NCI-H1105 (cell line): Measurements from ENCODE around the gene HOXD3.
A peak's percentile ranks its signal among the peaks of the same experiment; 100 is the strongest.

ENCODE experiments used
- DNase-seq: peaks from one replicate; lab custom pipeline; 2025; lab: John Stamatoyannopoulos, UW

The HOXD3 gene

DNA sequence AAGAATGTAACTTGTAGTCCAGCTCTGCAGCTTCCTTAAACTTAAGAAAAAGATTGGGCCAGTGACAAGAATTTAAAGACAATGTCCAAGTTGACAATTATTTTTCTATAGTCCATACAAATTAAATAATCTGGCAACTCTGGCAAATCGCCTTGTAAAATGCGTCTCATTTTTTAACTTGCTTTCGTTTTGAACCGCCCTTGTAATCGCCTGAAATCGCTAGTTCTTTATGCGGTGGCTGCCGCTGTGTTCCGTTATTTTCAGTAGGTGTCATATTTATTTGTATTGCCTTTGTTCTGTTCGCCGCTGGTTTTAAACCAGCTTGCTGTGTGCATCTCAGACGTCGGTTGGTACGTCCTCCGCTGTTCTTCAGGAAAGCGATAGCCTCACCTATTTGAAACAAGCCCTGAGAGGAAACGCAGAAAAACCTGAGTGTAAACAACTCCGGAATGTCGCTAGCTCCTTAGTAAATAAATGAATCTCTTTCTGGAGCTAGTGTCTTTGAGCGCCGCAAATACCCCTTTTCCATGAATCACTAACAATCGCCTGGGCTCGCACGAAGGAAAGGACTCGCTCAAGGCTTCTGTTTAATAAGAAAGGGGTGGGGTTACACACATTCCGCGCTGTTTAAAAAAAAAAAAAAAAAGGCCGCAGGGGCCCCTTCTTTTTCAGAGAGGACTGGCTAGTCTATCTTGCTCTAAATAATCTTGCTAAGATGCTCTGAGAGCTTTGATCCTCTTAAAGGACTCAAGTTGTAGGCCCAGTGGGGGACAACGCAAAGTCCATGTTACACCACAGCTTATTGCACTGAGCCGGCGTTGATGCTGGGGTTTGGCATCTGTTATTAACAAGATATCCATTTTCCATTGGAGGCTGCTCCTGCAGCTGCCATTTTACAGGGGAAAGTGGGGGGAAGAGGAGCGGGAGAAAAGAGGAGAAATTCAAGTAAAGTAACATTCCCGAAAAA lies 24.6 kb upstream of the HOXD3 start:
- DNase-seq, result no peak

DNA sequence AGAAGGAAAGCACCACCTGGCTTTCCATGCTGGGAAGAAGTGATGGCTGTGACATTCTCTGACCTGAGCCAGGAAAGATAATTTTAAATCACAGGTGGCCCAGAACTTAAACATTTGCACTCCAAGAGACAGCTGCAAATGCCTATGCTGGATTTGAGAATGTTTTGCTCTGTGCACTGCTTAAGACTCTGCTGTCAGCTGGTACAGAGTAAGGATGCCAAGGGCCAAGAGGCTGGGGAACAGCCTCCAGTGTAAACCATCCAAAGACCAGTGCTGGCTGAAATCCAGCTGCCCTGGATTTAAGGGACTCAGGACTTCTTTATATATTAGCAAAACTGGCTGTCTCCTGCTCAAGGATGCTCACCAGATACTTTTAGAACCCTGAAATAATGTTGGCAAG lies 23.7 kb upstream of the HOXD3 start:
- no peak for DNase-seq

DNA sequence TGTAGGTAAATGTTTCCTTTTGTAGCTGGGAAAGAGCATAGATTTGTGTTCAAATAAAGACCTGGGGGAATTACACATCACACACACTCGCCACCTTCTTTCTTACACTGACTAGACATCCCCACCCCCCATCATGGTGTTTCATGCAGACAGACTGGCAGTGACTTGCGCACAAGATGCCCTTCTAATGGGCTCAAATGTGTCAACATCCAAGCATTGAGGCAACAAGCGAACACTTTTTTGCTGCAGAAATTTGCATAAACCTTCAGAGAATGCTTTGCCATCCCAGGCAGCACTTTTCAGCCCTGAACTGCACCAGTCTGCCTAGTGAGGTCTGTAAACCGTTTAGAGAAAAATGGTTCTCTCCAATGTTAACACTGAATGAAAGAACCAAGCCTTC lies 23.1 kb upstream of the HOXD3 start:
- DNase-seq, result no peak

DNA sequence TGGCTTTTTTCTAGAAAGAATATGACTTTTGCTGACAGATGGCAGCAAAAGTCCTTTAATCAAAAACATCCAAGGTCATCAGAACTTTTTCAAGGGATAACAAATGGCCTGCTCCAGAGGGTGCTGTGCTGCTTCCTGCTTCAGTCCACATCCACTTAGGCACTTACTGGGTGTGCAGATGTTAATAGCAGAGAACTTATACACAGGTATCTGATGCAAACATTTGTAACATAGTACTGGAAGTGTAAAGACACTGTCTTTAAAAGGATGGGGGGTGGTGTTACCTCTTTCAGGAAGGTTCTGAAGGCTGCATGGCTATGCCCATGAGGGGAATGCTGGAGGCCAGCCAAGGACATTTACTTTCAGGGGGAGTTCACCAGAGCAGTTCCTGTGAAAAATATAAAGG lies 22.1 kb upstream of the HOXD3 start:
- DNase-seq, result no peak

DNA sequence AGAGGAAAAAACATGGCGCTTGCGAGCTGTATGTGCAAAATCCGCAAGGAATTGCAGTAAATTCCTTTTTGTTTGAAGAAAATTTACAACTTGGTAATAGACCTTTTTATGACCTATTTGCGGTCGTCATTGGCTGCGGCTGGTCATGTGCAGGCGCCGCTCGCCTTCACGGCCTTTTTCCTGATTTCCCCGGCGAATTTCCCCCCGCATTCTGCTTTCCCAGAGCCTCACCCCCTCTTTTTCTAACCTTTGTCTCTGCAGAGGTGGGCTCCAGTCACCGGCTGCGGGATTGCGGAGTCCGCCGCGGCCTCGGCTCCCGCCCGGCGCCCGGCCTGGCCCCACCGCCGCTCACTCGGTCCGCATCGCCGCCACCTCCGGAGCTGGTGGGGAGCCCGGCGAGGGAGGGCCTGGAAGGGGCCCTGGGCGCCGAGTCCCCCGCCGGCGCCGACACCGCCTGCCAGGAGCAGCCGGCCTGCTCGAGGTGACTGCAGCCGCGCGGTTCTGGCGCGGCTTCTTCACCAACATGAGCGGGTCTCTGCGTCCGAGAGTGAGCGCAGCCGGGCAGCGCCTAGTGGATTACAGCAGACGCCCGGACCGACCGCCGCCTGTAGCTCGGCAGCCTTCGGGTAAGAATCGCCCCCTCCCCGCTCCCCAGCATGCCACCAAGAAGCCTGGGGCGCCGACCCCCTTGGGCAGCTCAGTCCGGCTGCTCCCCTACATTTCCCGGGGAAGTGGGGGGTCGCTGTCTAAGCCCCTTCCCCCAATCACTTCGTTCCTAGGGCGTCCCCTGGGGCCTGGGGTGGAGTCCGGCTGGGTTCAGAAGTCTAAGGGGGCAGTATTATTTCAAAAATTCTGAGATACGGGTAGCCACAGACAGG lies 20.5 kb upstream of the HOXD3 start:
- DNase-seq, result no peak

DNA sequence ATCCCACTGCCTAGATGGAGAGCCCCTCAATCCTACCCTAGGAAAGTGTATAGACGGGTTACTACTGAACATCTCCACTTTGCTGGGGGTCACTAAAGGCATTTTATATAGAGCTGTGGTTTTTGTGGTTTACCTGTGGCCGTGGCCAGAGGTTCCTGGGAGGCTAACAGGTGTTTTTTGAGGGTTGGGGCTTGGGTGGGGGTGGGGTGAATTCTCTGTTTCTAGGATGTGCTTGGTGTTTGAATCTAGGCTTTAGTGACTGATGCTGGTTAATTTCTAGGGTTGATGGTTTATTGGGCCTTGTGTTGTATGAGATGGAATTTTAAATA lies 19.9 kb upstream of the HOXD3 start:
- no peak for DNase-seq

DNA sequence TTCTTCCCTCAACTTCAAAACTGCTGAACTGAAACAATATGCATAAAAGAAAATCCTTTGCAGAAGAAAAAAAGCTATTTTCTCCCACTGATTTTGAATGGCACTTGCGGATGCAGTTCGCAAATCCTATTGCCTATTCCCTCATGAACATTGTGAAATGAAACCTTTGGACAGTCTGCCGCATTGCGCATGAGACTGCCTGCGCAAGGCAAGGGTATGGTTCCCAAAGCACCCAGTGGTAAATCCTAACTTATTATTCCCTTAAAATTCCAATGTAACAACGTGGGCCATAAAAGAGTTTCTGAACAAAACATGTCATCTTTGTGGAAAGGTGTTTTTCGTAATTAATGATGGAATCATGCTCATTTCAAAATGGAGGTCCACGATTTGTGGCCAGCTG lies 19.2 kb upstream of the HOXD3 start:
- no peak for DNase-seq

DNA sequence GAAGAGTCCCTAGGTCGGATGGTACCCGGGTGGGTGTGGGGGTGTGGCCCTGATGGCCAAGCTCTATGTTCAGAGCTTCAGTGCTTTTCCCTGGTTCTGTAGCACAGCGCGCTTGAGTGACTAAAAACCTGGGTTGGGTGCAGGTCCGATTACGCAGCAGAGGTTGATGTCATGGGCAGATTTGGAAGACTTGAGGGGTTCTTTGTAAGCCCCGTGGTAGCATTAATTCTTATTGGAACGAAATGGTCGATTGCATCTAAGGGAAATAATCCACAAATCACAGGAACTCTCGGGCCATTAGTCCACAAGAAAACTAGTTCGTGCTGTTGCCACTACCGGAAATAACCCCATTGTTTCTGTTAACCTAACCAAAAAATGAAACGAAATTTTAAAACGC lies 18.6 kb upstream of the HOXD3 start:
- no peak for DNase-seq

DNA sequence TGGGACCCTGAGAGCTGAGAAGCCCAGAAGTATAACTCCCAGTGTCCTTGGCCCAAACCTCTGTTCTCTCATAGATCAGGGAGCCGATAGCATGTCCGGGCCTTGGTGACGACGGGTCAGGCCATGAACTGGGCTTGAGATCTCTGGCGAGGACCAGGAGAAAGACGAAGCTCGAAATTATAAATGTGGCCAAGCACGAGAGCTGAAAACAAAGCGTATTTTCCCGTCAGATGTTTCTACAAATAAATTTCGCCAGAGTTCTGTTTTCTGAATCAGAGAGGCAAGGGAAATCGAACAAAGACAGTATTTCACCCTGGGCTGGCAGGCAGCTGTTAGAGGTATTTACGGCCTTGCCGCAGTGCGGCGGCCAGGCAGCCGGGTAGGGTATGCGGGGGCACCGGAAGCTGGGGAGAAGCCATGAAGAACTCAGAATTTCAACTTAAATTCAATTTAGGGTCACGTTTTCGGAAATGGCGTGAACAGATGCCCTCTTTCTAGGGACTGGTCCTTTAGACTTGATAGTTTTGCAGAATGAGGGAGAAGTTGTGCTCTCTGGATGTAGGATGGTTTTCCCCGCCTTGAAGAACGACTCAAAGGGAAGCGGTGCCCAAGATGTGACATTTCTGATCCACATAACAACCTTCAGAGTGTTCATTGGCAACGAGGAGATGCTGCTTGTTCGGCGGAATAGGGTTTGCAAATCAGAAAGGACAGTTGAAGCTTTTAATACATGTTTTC lies 18.0 kb upstream of the HOXD3 start:
- DNase-seq, result no peak

DNA sequence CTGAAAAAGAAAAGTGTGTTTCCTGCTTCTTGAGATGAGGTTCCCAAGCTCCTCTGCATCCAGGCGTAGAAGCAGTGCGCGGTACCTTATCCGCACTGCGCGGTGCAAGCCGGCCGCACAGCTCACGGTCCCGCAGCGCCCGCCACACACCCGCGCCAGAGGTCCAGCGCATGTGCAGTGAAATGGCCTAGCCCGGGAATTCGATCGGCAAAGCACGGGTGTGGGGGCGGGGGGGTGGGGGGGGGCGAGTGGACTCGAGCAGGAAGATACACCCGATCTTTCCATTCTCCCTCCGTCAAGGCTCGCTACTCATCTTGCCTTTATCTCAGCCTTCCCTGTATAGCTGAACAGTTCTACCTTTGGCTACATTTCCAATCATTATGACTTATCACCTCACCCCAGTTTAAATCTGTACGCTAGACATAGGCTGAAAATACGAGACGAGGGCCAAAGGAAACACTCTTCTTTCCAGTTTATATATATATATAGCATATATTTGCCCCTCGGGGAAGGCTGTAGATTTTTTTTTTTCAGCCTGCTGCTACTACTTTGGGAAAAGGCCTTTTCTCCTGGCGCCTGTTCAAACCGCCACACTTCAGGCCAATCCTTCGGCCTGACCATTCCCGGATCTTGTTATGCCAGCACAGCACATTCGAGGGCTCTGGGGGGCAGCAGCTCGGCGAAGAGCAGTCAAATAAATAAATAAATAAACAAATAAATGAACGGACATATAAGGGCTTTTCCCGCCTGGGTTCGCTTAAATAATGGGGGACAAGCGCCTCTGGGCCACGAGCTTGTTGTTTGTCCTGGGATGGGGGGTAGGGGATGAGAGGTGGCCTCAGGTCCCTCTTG lies 17.2 kb upstream of the HOXD3 start:
- DNase-seq, result no peak

DNA sequence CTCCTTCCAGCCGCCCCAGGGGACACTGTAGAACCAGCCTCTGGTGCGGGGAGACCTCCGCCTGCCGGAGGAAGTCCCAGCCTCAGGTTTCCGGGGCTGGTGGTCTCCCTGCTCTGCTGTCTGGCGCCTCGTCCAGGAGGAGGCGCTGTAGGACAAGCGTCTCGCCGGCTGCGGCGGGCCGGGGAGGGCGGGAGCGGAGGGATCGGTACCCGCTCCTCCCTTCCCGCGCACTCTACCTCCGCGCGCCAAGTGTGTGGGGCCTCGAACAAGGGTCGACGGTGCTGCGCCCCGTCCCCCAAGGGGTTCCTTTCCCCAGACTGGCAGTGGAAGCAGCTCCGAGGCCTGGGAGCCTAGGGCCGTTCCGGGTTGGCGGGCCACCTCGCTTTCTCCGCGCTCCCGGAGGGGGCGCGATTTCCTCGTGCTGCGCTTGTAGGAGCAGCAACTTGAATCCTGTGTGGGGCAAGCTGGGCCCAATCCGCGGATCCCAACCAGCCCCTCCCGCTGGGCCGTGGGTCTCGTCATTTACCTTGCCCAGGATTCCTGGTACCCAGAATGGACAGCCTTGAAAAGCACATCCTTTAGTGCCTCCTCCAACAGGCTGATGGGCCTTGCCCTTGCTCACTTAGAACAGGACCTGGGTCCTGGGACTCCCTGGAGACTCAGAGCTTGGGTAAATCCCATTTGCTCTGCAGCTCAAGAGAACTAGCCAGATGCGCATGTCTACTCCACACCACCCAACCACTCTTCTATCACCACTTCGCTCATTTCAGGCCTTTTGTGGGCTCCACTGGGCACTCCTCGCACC lies 16.4 kb upstream of the HOXD3 start:
- DNase-seq, result peak; percentile 85

DNA sequence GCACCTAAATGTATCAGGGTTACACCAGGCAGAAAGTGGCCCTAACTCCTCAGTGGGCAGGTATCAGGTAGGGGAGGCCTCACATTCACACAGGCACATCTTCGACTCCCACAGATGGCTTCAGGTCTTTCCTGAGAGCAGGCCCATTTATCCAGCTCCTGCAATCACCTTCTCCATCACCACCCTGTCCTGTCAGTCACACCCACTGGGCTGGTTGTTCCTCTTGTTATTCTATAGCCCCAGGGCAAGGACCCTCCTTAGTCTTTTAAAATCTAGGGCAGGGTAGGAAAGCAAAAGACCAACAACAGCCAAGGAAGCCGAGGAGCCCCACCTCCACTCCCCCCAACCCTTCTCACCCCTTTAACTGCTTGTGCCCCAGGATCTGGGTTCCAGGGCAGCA lies 14.8 kb upstream of the HOXD3 start:
- DNase-seq, result no peak

DNA sequence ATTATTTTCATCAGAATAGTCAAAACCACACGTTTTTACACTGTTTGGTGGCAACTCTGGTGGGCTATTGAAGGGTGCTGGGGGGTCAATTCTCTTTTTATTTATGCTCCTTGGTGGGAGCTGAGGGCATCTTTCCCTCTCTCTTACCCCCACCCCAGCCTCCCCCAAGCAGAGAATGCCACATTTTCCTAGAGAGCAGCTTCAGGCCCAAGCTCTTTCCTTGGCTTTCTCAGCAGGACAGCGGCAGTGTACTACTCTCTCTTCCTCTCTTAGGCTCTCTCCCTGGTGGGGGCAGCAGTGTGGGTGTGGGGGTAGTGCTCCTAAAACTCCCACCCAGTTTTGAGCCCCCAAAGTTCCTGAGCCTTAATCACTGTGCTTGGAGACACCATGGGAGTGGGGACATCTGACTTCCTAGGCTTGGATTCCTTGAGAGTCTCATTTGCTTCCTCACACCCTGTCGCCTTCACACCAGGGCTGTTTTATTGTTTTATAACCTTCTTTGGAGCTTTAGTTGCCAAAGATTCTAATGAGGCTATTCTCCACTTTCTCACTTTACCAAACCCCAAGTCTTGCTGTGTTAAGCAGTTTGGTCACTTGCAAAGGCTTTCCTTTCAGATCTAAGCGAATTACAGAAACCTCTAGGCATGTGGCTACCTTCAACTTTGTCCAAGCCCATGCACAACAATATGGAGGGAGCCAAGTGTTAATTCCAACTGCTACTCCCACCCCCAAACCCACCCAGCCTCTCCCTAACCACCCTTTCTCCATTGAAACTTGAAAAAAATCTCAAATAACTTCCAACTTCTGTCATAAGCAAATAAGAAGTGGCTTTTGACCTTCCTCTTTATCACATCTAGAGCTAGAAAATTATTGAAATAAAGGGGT lies 11.8 kb upstream of the HOXD3 start:
- no peak for DNase-seq

DNA sequence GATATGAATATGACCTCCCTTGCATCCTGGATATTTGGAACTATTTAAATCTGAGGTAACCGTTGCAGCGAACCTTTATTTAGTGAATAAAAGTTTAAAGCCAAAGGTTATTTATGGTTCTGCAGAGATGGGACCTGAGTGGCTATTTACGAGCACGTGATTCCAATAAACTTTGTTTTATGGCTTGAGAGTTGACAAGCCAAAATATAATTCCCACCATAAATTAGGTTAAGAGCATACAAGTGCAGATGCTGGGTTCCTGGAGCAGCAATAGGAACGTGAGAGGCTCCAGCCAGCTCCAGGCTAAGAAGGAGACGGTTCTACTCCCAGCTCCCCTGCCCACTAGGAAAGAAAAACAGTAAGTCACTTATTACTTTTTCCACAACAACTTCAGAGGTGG lies 11.0 kb upstream of the HOXD3 start:
- no peak for DNase-seq

DNA sequence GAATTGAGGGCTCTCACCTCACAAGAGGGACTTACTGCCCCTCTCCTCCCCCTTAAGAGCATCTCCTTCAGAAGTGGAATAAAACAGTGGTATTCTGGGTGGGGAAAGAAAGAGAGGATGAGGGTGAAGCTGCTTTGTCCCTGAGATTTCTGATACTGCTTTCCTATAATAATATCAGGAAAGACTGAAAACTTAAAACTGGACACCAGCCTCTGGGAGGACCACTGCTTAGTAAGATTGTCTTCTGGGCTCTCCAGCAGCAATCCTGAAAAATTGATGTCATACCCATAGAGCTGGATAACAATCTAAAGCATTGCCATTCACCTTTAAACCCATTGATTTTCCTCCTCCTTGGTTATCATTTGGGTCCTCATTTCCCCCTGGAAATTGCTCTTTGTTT lies 10.5 kb upstream of the HOXD3 start:
- no peak for DNase-seq

DNA sequence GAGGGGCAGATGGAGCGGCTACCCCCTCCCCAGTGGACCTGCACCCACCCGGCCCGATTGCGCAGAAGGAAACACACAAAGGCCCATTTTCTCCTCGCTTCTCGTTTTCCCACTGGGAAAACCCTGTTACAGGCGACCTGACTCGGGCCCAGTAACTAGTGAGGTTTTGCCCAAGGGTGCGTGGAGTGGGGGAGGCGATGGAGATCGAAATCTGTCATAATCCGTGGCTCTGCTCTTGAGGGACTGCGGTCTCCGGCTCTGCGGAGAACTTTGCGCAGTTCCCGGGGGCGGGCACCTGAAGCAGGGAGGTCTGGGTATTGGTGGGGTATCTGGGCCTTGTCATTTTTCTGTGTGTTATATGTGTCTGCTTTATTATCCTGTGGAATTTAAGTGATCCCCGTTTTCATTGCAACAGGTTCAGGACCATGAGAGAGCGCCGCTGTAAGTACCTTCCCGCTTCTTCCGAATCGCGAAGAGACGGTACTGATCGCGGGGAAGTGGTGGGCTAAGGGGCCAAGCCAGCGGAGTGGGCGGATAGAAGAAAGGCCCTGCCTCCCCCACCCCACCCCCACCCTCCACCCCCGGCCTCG lies 9.8 kb upstream of the HOXD3 start:
- DNase-seq, result no peak

DNA sequence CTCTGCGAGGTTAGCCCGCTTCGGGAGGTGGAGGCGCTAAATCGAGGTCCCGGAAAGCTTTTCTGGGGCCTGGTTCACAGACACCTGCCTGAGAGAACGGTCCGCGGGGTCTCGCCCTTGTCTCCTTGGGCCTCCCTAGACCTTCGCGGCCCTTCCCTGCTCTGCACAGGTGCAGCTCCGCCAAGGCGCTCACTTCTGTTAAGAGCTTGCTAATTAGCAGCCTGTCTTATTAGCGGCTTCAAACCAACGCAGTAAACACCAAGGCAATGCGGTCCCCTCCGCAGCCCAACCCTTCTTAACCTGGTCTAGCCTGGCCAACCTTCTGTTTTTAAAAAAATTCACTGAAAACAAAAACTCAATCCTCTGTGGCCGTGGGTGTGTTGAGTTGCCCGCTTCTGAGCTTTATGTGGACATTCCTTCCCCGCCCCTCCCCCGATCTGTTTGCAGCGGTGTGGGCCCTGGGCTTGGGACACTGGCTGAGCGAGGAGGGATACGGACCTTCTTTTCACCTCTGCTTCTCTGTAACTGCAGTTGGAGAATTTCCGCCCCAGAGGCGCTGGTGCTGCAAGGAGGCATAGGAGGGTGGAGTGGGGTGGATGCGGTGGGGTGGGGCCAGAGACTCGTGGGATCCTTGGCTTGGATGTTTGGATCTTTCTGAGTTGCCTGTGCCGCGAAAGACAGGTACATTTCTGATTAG lies 9.2 kb upstream of the HOXD3 start:
- DNase-seq, result no peak

DNA sequence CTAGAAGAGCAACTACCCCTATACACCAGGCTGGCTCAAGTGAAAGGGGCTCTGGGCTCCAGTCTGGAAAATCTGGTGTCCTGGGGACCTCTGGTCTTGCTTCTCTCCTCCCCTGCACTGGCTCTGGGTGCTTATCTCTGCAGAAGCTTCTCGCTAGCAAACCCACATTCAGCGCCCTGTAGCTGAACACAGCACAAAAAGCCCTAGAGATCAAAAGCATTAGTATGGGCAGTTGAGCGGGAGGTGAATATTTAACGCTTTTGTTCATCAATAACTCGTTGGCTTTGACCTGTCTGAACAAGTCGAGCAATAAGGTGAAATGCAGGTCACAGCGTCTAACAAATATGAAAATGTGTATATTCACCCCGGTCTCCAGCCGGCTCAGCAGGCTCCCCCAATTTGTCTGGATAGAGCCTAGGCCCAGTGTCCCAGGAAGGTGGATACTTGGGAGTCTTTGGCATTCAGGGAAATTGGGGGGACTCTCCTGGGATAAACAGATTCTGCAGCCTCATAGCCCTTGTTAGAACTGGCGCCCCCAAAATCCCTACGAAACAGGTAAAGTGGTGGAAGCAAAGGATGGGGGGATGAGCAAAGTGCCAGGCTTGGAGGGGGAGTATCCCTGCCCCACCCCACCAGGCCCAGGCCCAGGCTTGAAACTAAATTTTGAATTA lies 8.2 kb upstream of the HOXD3 start:
- DNase-seq, result no peak
